NCI-H2171 treated with DMSO at 0.1 percent for 48 hours (cell line): ENCODE measurements around the gene ATXN10.
"Not testable (repeated sequence)": the region's sequence is repeated elsewhere in the genome, so short reads cannot be mapped to it uniquely, and the experiment has no call there.

ENCODE experiments used
- DNase-seq: peaks from one replicate; lab custom pipeline; 2025; lab: John Stamatoyannopoulos, UW

Gene ATXN10

DNA sequence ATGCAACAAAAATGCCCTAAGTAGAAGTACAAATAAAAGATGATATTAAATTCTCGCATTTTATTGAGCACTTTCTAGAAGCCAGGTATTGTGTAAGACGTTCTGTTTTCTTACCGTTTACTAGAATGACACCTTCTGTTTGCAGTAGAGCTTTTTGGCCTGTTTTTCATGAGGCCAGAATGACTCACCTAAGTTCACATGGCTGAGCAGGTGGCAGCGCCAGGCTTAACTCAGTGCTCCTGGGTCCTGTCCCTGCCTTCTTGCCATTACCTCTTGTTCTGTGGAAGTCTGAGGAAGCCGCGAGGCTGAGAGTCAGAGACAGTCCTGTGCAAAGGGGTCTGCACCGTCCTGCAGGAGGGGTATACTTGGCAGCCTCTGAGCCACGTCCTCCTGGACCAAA, 113.8 kb downstream of the ATXN10 start:
- DNase-seq, result no peak

- DNase-seq, result no peak
Observed at GRCh38 chr22:45786726-45787125, 115.1 kb downstream of the ATXN10 start.

DNA sequence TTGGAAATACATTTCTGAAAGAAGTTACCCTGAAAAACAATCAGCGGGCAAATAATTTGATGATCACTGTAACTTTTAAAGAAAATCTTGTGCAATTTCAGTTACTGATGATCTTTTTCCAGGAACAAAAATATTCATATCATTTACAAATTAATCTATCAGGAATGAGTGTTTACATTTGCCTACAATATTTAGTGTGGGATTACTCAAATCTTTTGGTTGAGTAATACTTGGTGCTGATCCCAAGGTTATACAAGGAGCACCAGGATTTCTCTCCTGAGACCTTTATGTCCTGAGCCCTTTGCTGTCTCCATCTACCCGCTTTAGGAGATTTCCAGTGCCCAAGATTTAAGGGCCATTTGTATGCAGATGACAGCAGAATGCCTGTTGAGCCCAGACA, 116.1 kb downstream of the ATXN10 start:
- no peak for DNase-seq

GRCh38 chr22:45788522-45788921, 116.9 kb downstream of the ATXN10 start:
- no peak for DNase-seq

GRCh38 chr22:45790401-45790800, 118.8 kb downstream of the ATXN10 start:
- no peak for DNase-seq

GRCh38 chr22:45793161-45793560, 121.5 kb downstream of the ATXN10 start:
- no peak for DNase-seq

- DNase-seq, result no peak
Observed at GRCh38 chr22:45793892-45794291, 122.3 kb downstream of the ATXN10 start.

DNA sequence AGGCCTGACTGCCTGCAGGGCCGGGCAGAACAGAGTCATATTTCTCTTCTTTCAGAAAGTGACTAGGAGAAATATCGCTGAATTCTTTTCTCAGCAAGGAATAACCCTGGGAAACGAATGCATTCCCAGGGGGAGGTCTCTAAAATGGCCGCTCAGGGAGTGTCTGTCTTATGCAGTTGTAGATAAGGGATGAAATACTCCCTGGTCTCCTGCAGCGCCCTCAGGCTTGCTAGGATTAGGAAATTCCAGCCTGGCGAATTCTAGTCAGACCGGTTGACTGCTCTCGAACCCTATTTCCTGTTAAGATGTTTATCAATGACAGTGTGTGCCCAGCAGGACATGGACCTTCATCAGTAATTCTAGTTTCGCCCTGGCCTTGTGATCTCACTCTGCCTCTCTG, 124.4 kb downstream of the ATXN10 start:
- DNase-seq, result not testable (repeated sequence)

DNA sequence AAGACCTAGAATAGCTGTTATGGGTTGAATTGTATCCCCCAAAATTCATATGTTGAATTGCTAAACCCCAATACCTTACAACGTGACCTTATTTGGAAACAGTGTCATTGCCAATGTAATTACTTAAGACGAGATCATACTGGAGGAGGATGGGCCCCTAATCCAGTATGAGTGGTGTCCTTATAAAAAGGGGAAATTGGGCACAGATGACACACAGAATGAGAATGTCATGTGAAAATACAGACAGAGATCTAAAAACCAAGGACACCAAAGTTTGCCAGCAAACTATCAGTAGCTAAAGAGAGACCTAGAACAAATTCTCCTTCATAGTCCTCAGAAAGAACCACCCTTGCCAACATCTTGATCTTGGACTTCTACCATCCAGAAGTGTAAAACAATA, 127.7 kb downstream of the ATXN10 start:
- no peak for DNase-seq

DNA sequence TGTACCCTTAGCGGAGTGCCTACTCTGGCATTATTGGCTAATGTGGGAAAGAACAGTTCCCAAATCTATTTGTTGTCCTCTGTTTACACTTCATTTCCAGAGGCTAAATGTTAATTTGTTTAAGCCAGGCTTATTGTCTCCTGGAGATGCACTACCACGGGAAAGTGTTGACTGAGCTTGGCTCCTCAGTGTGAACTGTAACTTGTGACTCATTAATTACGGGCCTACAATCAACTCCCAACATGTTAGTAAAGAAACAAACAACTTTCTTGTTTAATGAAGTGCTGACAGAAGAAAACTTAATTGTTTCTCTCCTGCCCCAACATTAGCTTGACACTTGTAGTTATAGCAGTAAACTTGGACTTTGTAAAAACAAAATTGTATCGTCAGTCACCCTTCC, 130.4 kb downstream of the ATXN10 start:
- DNase-seq, result no peak

- no peak for DNase-seq
Observed at GRCh38 chr22:45804319-45804985, 132.8 kb downstream of the ATXN10 start.

DNA sequence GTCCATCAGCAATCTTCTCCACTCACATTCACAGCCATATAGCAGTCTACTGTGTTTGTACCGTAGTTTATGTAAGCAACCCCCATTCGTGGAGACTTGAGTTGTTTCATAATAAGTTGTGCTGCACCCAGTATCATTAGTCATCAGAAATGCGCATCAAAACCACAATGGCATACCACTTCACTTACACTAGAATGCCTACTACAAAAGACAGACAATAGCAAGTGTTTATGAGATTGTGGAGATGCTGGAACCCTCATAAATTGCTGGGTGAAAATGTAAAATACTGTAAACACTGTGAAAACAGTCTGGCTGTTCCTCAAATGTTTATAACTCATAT, 133.3 kb downstream of the ATXN10 start:
- DNase-seq, result no peak

DNA sequence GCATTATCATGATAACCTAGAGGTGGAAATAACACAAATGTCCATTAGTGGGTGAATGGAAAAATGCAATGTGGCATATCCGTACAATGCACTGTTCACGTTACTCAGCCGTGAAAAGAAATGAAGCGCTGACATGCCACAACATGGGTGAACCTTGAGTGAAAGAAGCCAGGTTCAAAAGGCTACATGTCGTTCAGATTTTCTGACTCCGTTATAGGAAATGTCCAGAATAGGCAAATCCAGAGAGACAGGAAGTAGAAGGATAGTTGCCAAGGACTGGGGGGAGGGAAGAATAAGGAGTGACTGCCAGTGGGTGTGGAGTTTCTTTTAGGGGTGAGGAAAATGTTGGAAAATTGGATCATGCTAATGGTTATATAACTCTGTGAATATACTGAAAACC, 133.8 kb downstream of the ATXN10 start:
- no peak for DNase-seq

DNA sequence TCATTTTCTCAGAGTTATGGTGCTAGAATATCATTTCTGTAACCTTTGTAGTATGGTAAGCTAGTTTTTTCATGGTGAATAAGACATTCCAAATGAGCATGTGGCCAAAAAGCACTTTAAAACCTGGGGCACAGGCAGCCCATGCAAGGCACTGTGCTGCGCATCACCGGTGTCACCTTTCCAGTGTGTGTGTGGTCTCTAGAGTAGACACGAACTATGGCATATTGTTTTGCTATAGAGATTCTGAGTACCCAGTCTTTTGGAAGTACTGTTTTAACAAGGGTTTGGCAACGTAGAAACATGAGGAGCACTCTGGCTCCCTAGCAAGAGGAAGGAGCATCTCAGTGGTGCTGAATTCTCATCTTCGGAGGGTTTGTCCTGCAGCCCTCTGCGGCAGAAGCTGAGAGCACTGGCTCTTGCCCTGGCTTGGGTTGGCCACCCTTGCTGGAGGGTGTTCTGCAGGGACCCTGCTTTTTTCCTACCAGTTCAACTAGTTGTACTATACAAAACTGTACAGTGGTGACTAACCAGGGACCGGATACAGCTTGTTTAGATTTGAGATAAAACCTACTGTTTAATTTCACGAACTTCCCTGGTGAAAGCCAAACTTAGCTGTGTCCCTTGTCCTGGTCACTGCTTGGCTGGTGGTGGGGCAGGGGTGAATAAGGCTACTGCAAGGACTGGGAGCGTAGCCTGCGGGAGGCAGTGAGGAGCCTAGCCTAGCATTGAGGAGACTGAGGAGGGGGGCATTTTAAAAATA, 135.7 kb downstream of the ATXN10 start:
- no peak for DNase-seq

DNA sequence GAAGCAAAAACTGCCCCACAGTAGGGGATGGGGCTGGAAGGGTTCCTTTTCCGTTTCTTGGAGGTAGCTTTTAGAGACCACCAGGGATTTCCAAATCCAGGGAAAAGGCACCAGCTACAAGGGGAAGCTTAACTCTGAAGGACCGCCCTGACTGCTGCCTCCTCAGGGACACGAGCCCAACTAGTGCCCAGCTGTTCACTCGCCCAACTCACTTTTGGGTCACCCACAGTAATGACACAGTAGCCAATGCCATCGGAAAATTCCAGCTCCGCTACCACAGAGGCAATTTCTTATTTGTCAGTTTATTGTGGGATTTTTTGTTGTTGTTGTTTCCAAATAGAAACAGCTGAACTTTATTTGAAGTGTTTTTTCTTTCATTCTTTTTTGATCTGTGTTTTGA, 141.3 kb downstream of the ATXN10 start:
- DNase-seq, result no peak

- DNase-seq, result no peak
Observed at GRCh38 chr22:45814198-45814597, 142.6 kb downstream of the ATXN10 start.

DNA sequence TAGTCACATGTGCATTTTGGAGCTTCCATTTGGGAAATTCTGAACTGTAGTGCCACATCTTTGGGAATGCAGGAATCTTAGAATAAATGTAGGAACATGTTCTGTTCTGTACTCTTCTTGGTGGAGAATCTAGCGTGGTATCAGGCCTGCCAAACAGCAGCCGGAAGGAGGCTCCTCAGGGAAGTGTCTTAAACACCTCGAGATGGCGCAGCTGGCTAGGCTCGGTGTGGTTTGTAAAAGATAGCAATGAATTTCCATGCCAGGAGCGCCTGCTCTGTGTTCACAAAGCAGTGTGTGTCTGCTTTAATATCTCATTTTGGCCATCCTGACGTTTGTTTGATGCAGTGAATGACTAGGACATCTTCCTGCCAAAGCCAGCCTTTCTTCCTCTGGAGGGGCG, 145.1 kb downstream of the ATXN10 start:
- no peak for DNase-seq

DNA sequence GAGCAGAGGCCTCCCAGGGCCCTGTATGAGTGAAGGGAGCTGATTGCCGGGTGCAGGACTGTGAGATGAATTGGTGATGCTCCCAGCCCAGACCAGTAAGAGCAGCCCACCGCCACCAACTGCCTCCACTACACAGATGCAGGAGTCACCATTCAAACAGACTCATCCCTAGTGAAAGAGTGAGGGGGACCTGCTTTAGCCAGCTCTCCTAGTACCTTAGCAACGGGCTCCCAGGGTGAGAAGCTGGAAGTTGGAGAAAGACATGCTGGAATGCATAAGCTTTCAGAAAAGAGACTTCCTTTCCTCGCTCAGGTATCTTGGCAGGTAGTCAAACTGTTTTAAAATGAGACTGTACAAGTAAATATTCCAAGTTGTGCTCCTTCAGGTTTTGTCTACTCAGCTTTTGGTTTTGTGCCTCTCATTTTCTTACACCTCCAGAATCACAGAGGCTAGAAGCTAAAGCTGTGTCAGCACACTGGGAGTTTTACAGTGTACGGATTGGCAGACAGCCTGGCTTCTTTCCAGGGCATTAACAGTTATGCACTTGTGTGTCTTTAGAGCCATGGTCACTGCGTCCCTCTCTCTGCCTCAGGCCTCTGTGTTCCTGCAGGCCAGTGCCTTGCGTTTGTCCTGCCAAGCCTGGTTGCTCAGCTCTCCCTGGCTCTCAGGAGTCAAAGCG, 146.2 kb downstream of the ATXN10 start:
- no peak for DNase-seq

- DNase-seq, result no peak
Observed at GRCh38 chr22:45818424-45819085, 146.9 kb downstream of the ATXN10 start.

DNA sequence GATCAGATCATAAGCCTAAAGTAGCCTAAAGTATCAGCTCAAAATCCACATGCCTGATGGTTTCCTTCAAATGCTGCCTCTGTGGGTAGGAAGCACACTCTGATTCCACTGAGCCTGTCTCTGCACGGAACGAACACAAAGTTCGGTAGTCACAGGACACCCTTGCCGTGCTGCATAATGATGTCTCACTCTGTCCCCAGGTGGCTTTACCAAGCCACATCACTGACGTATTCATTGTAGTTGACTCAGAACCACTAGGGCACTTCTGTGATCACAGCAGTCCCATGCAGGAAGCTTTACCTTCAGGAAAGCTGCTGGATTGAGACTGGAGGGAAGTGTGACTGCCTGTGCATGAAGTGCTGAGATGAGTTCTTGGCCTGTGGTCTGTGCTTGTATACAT, 147.7 kb downstream of the ATXN10 start:
- DNase-seq, result no peak

- no peak for DNase-seq
Observed at GRCh38 chr22:45823336-45823735, 151.7 kb downstream of the ATXN10 start.

DNA sequence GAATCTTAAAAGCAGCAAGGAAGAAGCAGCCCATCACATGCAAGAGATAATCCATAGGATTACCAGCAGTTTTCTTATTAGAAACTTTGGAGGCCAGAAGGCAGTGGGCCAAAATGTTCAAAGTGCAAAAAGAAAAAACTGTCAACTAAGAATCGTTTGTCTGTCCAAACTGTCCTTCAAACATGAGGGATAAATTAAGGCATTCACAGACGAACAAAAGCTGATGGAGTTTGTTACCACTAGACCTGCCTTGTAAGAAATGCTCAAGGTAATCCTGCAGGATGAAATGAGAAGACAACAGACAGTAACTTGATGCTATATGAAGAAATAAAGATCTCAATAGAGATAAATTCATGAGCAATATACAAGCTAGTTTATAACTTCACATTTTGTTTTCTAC, 154.9 kb downstream of the ATXN10 start:
- no peak for DNase-seq

DNA sequence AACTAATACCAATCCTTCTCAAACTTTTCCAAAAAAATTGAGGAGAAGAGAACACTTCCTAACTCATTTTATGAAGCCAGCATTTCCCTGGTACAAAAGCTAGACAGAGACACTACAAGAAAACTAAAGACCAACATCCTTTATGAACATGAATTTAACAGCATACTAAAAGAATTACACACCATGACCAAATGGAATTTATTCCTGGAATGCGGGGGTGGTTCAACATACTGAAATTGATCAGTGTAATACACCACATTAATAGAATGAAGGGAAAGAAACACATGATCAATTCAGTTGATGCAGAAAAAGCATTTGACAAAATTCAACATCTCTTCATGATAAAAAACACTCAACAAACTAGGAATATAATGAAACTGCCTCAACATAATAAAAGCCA, 157.2 kb downstream of the ATXN10 start:
- no peak for DNase-seq
